Activated naive CD8-positive, alpha-beta T cell (primary cell): ENCODE data around the gene MYCBPAP.

ENCODE experiments used
- H3K27ac Mint-ChIP-seq: one replicate; pipeline ENCODE4 v1.8.0; 2021; ENCODE audit warnings: mixed read lengths
- H3K27me3 Mint-ChIP-seq: one replicate; pipeline ENCODE4 v1.8.0; 2021; ENCODE audit warnings: mixed read lengths
- H3K36me3 Mint-ChIP-seq: one replicate; pipeline ENCODE4 v1.8.0; 2021; ENCODE audit warnings: mixed read lengths
- H3K4me1 Mint-ChIP-seq: one replicate; pipeline ENCODE4 v1.8.0; 2021; ENCODE audit warnings: low read depth, mixed read lengths
- H3K4me3 Mint-ChIP-seq: one replicate; pipeline ENCODE4 v1.8.0; 2021; ENCODE audit warnings: mild to moderate bottlenecking, mixed read lengths
- H3K9me3 Mint-ChIP-seq: one replicate; pipeline ENCODE4 v1.8.0; 2021; ENCODE audit warnings: low read depth, mixed read lengths

The MYCBPAP gene

GRCh38 chr17:50565402-50566350, 57.4 kb downstream of the MYCBPAP start:
- Mint-ChIP-seq H3K9me3 (no peaks in the 10 kb centered on the region), H3K36me3 (no peaks in the 10 kb centered on the region), H3K27me3 (peaks cover 12% of the 10 kb centered on the region), H3K27ac (no peak overlapping the region), H3K4me3 (no peak overlapping the region), H3K4me1 (peaks cover 16% of the 10 kb centered on the region)

- H3K27me3 Mint-ChIP-seq = peaks cover 15% of the 10 kb centered on the region
- H3K4me3 Mint-ChIP-seq = no peak overlapping the region
- H3K36me3 Mint-ChIP-seq = no peaks in the 10 kb centered on the region
- peaks cover 16% of the 10 kb centered on the region for H3K4me1 Mint-ChIP-seq
- no peaks in the 10 kb centered on the region for H3K9me3 Mint-ChIP-seq
- H3K27ac Mint-ChIP-seq = no peak overlapping the region
Observed at GRCh38 chr17:50566886-50567285, 58.6 kb downstream of the MYCBPAP start.

GRCh38 chr17:50568659-50569058, 60.4 kb downstream of the MYCBPAP start:
- H3K36me3 Mint-ChIP-seq = no peaks in the 10 kb centered on the region
- H3K27ac Mint-ChIP-seq = no peak overlapping the region
- peaks cover 11% of the 10 kb centered on the region for H3K4me1 Mint-ChIP-seq
- H3K27me3 Mint-ChIP-seq = peaks cover 11% of the 10 kb centered on the region
- no peak overlapping the region for H3K4me3 Mint-ChIP-seq
- H3K9me3 Mint-ChIP-seq = no peaks in the 10 kb centered on the region

GRCh38 chr17:50569592-50569991, 61.4 kb downstream of the MYCBPAP start:
- Mint-ChIP-seq H3K27me3 (peaks cover 9% of the 10 kb centered on the region), H3K4me1 (peaks cover 9% of the 10 kb centered on the region), H3K27ac (no peak overlapping the region), H3K4me3 (no peak overlapping the region), H3K9me3 (no peaks in the 10 kb centered on the region), H3K36me3 (no peaks in the 10 kb centered on the region)

- no peak overlapping the region for H3K4me3 Mint-ChIP-seq
- H3K36me3 Mint-ChIP-seq = no peaks in the 10 kb centered on the region
- H3K27ac Mint-ChIP-seq = no peak overlapping the region
- H3K4me1 Mint-ChIP-seq = peaks cover 7% of the 10 kb centered on the region
- peaks cover 7% of the 10 kb centered on the region for H3K27me3 Mint-ChIP-seq
- no peaks in the 10 kb centered on the region for H3K9me3 Mint-ChIP-seq
Observed at GRCh38 chr17:50570032-50570431, 61.8 kb downstream of the MYCBPAP start.

- no peak overlapping the region for H3K4me3 Mint-ChIP-seq
- H3K9me3 Mint-ChIP-seq = no peaks in the 10 kb centered on the region
- no peak overlapping the region for H3K27ac Mint-ChIP-seq
- no peaks in the 10 kb centered on the region for H3K36me3 Mint-ChIP-seq
- H3K27me3 Mint-ChIP-seq = peaks cover 7% of the 10 kb centered on the region
- H3K4me1 Mint-ChIP-seq = peaks cover 4% of the 10 kb centered on the region
Observed at GRCh38 chr17:50570528-50570927, 62.3 kb downstream of the MYCBPAP start.

- Mint-ChIP-seq H3K36me3 (no peaks in the 10 kb centered on the region), H3K27me3 (peaks cover 5% of the 10 kb centered on the region), H3K9me3 (no peaks in the 10 kb centered on the region), H3K4me3 (no peak overlapping the region), H3K27ac (no peak overlapping the region), H3K4me1 (no peaks in the 10 kb centered on the region)
Observed at GRCh38 chr17:50571681-50572080, 63.4 kb downstream of the MYCBPAP start.

GRCh38 chr17:50572541-50572940, 64.3 kb downstream of the MYCBPAP start:
- Mint-ChIP-seq H3K4me1 (no peaks in the 10 kb centered on the region), H3K27me3 (peaks cover 5% of the 10 kb centered on the region), H3K36me3 (no peaks in the 10 kb centered on the region), H3K27ac (no peak overlapping the region), H3K4me3 (no peak overlapping the region), H3K9me3 (no peaks in the 10 kb centered on the region)

GRCh38 chr17:50573866-50574611, 65.8 kb downstream of the MYCBPAP start:
- Mint-ChIP-seq H3K27me3 (peaks cover 4% of the 10 kb centered on the region), H3K9me3 (no peaks in the 10 kb centered on the region), H3K4me3 (no peak overlapping the region), H3K27ac (no peak overlapping the region), H3K4me1 (no peaks in the 10 kb centered on the region), H3K36me3 (no peaks in the 10 kb centered on the region)

GRCh38 chr17:50575581-50576210, 67.5 kb downstream of the MYCBPAP start:
- no peak overlapping the region for H3K4me3 Mint-ChIP-seq

GRCh38 chr17:50576864-50577263, 68.6 kb downstream of the MYCBPAP start:
- Mint-ChIP-seq H3K27ac (no peak overlapping the region), H3K4me1 (no peaks in the 10 kb centered on the region), H3K36me3 (no peaks in the 10 kb centered on the region), H3K27me3 (peaks cover 3% of the 10 kb centered on the region), H3K9me3 (no peaks in the 10 kb centered on the region), H3K4me3 (no peak overlapping the region)

More at GRCh38 chr17:50575581-50576210, 67.5 kb downstream of the MYCBPAP start:
- H3K9me3 Mint-ChIP-seq = no peaks in the 10 kb centered on the region
- no peaks in the 10 kb centered on the region for H3K4me1 Mint-ChIP-seq
- no peaks in the 10 kb centered on the region for H3K36me3 Mint-ChIP-seq
- no peak overlapping the region for H3K27ac Mint-ChIP-seq
- peaks cover 4% of the 10 kb centered on the region for H3K27me3 Mint-ChIP-seq

GRCh38 chr17:50577451-50577954, 69.3 kb downstream of the MYCBPAP start:
- Mint-ChIP-seq H3K36me3 (no peaks in the 10 kb centered on the region), H3K9me3 (no peaks in the 10 kb centered on the region), H3K4me1 (no peaks in the 10 kb centered on the region), H3K27me3 (peaks cover 3% of the 10 kb centered on the region), H3K27ac (no peak overlapping the region), H3K4me3 (no peak overlapping the region)

- no peak overlapping the region for H3K27ac Mint-ChIP-seq
- peaks cover 3% of the 10 kb centered on the region for H3K27me3 Mint-ChIP-seq
- H3K36me3 Mint-ChIP-seq = no peaks in the 10 kb centered on the region
- no peaks in the 10 kb centered on the region for H3K9me3 Mint-ChIP-seq
- no peak overlapping the region for H3K4me3 Mint-ChIP-seq
- no peaks in the 10 kb centered on the region for H3K4me1 Mint-ChIP-seq
Observed at GRCh38 chr17:50578173-50578572, 69.9 kb downstream of the MYCBPAP start.

- Mint-ChIP-seq H3K4me1 (no peaks in the 10 kb centered on the region), H3K27ac (no peak overlapping the region), H3K36me3 (no peaks in the 10 kb centered on the region), H3K4me3 (no peak overlapping the region), H3K9me3 (no peaks in the 10 kb centered on the region), H3K27me3 (peaks cover 3% of the 10 kb centered on the region)
Observed at GRCh38 chr17:50579399-50579798, 71.2 kb downstream of the MYCBPAP start.

GRCh38 chr17:50580646-50581045, 72.4 kb downstream of the MYCBPAP start:
- no peaks in the 10 kb centered on the region for H3K36me3 Mint-ChIP-seq
- peaks cover 3% of the 10 kb centered on the region for H3K27me3 Mint-ChIP-seq
- no peak overlapping the region for H3K27ac Mint-ChIP-seq
- H3K4me1 Mint-ChIP-seq = no peaks in the 10 kb centered on the region
- no peak overlapping the region for H3K4me3 Mint-ChIP-seq
- H3K9me3 Mint-ChIP-seq = no peaks in the 10 kb centered on the region
